22Rv1 (cell line): ENCODE data around the gene CACNA2D4.

Experiments
- CTCF ChIP-seq: fragments of 450-650 bp; IDR thresholded peaks from 2 replicates; pipeline ENCODE4 v1.5.1; 2017; ENCODE audit warnings: mild to moderate bottlenecking
- ZFX ChIP-seq: fragments of 450-650 bp; IDR thresholded peaks from 2 replicates; pipeline ENCODE4 v1.6.1; 2017; ENCODE audit warnings: antibody characterized with exemption, borderline replicate concordance

DNA sequence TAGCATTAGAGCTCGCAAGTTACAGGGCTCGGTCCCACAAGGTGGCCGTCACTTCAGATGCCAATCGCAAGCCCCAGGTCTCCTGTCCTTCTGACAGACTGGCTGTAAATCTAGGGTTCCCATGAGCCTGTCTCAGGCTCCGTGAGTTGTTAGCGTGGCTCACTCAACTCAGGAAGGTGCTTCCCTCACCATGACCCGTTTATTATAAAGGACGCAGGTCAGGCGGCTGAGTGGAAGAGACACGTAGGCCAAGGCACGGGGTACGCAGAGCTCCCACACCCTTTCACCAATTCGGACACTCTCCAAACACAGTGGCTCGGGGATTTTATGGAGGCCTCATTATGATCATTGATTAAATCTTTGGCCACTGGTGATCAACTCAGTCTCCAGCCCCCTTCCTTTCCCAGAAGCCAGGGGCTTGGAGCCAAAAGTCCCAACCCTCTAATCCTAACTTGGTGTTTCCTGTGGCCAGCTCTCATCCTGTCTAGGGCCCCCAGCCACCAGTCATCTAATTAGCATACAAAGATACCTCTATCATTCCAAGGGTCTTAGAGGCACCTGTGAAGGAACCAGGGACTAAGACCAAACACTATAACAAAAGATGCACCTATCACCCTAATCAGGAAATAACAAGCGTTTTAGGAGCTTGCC, 123.9 kb downstream of the CACNA2D4 start:
- TF ChIP-seq ZFX, result no peak
- TF ChIP-seq CTCF, result no peak
